Calu3 (cell line): ENCODE measurements around the gene SF3B2. TPM values are rescaled to one million over a fixed set of nuclear protein-coding genes. Genes with fewer than 3 reads are reported as not detected.

Source experiments
- BruUV-seq: library from RNA; stranded (reverse); fragments of 400-500 nt; replicated peaks from 2 replicates; lab custom pipeline; 2021; lab: Mats Ljungman, UMichigan
- CTCF ChIA-PET: fragments of 300-600 bp; sonication (Branson Sonifier 250); formaldehyde crosslinking; loops from one replicate; lab custom pipeline; 2022; ENCODE audit warnings: antibody characterized with exemption; lab: Charles Lee
- DNase-seq: peaks from one replicate; pipeline ENCODE4 v3.0.0; 2022
- H3K27ac Mint-ChIP-seq: one replicate; pipeline ENCODE4 v1.8.0; 2022; ENCODE audit warnings: mixed read lengths; ENCODE audit not compliant: unreplicated experiment
- H3K27me3 Mint-ChIP-seq: one replicate; pipeline ENCODE4 v1.8.0; 2022; ENCODE audit warnings: mixed read lengths; ENCODE audit not compliant: unreplicated experiment
- H3K36me3 Mint-ChIP-seq: one replicate; pipeline ENCODE4 v1.8.0; 2022; ENCODE audit warnings: mild to moderate bottlenecking, moderate library complexity, mixed read lengths; ENCODE audit not compliant: insufficient read depth, unreplicated experiment
- H3K4me1 Mint-ChIP-seq: one replicate; pipeline ENCODE4 v1.8.0; 2022; ENCODE audit warnings: mild to moderate bottlenecking, low read depth, mixed read lengths; ENCODE audit not compliant: unreplicated experiment
- H3K4me3 Mint-ChIP-seq: one replicate; pipeline ENCODE4 v1.8.0; 2022; ENCODE audit warnings: mild to moderate bottlenecking, low read depth, moderate library complexity, mixed read lengths; ENCODE audit not compliant: unreplicated experiment
- H3K9me3 Mint-ChIP-seq: one replicate; pipeline ENCODE4 v1.8.0; 2022; ENCODE audit warnings: low read depth, mixed read lengths; ENCODE audit not compliant: unreplicated experiment
- intact Hi-C: fragments of 100-400 bp; cut with micrococcal nuclease; formaldehyde crosslinking; loops from one replicate; pipeline ENCODE4 v1.10.0; 2022; ENCODE audit not compliant: unreplicated experiment
- total RNA-seq: library from RNA; stranded (reverse); gene quantifications from 2 replicates; pipeline ENCODE4 v1.2.3, GENCODE V29; 2022
- TF ChIP-seq, protein P1 (sequence below): fragments of 200-600 bp; IDR thresholded peaks from one replicate; pipeline ENCODE4 v1.8.0; 2022; ENCODE audit warnings: antibody characterized with exemption; ENCODE audit not compliant: unreplicated experiment

The SF3B2 gene
- total RNA-seq, 1 experiment from 2014 or later: 173 TPM

DNA sequence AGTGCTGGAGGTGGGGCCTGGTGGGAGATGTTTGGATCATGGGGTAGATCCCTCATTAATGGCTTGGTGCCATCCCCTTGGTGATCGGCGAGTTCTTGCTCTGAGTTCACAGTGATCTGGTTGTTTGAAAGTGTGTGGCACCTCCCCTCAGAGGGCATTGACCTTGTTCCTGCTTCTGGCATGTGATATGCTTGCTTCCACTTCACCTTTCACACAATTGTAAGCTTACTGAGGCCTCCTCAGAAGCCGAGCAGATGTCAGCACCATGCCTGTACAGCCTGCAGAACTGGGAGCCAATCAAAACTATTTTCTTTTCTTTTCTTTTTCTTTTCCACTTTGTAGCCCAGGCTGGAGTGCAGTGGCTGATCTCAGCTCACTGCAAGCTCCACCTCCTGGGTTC is 14.8 kb upstream of the SF3B2 start:
- TF ChIP-seq, protein P1, sequence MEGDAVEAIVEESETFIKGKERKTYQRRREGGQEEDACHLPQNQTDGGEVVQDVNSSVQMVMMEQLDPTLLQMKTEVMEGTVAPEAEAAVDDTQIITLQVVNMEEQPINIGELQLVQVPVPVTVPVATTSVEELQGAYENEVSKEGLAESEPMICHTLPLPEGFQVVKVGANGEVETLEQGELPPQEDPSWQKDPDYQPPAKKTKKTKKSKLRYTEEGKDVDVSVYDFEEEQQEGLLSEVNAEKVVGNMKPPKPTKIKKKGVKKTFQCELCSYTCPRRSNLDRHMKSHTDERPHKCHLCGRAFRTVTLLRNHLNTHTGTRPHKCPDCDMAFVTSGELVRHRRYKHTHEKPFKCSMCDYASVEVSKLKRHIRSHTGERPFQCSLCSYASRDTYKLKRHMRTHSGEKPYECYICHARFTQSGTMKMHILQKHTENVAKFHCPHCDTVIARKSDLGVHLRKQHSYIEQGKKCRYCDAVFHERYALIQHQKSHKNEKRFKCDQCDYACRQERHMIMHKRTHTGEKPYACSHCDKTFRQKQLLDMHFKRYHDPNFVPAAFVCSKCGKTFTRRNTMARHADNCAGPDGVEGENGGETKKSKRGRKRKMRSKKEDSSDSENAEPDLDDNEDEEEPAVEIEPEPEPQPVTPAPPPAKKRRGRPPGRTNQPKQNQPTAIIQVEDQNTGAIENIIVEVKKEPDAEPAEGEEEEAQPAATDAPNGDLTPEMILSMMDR: no peak
- intact Hi-C loops: no loop called here
- Mint-ChIP-seq H3K27me3 (peaks cover 34% of the 10 kb centered on the region), H3K27ac (no peak overlapping the region), H3K4me3 (no peak overlapping the region), H3K36me3 (no peaks in the 10 kb centered on the region), H3K9me3 (no peaks in the 10 kb centered on the region), H3K4me1 (no peaks in the 10 kb centered on the region)
- DNase-seq: no peak
- BruUV-seq: no TSS peak
- CTCF ChIA-PET: no interaction called here

DNA sequence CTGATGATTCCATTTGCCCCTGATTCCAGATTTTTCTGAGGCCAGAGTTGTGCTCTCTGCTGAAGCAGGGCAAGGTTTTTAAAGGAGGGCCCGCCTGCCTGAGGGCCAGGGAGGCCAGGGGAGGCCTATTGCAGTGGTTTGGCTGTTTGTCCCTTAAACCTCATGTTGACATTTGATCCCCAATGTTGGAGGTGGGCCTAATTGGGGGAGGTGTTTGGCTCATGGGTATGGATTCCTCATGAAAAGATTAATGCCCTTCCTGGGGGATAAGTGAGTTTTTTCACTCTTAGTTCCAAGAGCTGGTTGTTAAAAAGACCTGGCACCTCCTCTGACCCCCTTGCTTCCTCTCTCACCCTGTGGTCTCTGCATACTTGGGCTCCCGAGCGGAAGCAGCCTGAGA is 12.4 kb upstream of the SF3B2 start:
- Mint-ChIP-seq H3K4me1 (peaks cover 6% of the 10 kb centered on the region), H3K9me3 (no peaks in the 10 kb centered on the region), H3K27me3 (peaks cover 34% of the 10 kb centered on the region), H3K36me3 (peaks cover 4% of the 10 kb centered on the region), H3K4me3 (no peak overlapping the region), H3K27ac (no peak overlapping the region)
- intact Hi-C loops: no loop called here
- CTCF ChIA-PET: no interaction called here
- BruUV-seq: no TSS peak
- DNase-seq: no peak
- TF ChIP-seq, protein P1: no peak

DNA sequence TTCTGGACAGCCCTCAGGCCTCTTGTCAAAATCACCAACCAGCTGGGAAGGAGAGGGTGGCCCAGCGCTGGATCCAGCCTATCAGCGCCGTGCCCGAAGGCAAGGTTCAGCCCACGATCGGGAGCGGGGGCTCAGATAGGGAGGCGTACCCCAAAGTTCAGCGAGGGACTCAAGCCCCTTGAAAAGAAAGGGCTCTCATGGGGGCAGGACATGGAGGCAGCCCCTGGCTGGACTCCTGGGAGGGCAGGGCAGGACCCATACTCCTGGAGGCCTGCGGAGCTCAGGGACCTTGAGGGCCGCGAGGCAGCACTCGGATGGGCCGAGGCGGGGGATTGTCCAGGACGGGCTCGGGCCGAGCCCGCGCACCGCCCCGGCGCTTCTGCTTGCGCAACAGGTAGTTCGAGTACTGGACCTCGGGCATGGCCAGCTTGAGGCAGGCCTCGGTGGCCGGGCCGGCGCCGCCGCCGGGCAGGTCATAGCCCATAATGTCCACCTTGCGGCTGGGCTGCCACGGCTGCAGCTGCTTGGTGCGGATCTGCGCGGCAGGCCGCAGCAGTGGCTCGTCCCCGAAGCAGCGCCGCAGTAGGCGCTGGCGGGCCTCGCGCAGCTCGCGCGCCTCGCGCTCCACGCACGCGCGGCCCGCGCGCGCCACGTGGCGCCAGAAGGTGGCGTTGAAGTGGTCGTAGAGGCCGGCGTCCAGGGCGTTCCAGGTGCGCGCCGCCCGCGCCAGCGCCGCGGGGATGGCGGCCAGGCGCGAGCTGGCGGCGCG is 9.8 kb upstream of the SF3B2 start:
- H3K9me3 Mint-ChIP-seq: no peaks in the 10 kb centered on the region
- H3K36me3 Mint-ChIP-seq: peaks cover 5% of the 10 kb centered on the region
- intact Hi-C loops: no loop called here
- no peak overlapping the region for H3K4me3 Mint-ChIP-seq
- H3K27ac Mint-ChIP-seq: no peak overlapping the region
- CTCF ChIA-PET: no interaction called here
- DNase-seq: no peak
- TF ChIP-seq, protein P1: no peak
- H3K4me1 Mint-ChIP-seq: peaks cover 17% of the 10 kb centered on the region
- no TSS peak for BruUV-seq
- H3K27me3 Mint-ChIP-seq: peaks cover 42% of the 10 kb centered on the region

DNA sequence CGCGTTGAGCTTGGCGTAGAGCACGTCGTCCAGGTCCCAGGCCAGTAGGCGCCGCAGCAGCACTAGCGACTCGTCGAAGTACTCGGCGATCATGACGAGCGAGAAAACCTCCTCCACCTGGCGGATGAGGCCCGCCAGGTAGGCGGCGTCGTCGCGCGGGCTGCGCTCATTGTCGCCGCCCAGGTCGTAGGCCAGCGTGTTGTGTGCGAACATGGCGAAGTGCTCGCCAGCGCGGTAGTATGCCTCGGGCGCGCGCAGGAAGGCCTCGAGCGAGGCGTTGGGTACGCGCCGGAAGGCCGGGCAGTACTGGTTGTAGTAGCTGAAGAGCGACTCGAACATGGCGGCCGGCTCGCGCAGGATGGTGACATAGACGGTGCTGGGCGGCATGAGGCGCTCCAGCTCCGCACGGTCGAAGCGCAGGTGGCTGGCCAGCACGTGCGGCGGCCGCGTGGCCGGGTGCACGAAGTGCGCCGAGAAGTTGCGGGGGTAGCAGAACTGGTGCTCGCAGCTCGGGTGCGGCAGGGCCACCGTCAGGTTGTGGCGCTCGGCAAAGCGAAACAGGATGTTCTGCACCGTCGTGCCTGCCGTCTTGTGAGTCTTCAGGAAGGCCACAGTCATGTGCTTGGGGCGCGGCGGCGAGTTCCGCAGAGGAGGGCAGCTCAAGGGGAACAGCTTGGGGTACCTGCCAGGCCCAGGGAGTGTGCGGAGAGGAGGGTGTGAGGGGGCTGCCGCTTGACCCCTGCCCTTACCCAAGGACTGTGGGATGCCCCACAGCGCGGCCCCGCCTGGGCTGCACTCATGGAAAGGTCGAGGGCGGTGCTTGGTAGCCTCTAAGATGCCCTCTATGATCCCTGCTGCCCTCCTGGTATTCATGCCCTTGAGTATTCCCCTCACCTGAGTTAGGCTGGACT is 8.9 kb upstream of the SF3B2 start:
- CTCF ChIA-PET: no interaction called here
- DNase-seq: no peak

More for the DNA sequence above, 8.9 kb upstream of the SF3B2 start:
- Mint-ChIP-seq H3K36me3 (peaks cover 5% of the 10 kb centered on the region), H3K4me1 (peaks cover 17% of the 10 kb centered on the region), H3K9me3 (no peaks in the 10 kb centered on the region), H3K4me3 (no peak overlapping the region), H3K27me3 (peaks cover 42% of the 10 kb centered on the region), H3K27ac (no peak overlapping the region)
- TF ChIP-seq, protein P1: no peak
- no TSS peak for BruUV-seq
- intact Hi-C loops: no loop called here
